Gastrocnemius medialis (tissue), 4 donors: Measurements from ENCODE around the gene MSH3. TPM values are rescaled to one million over a fixed set of nuclear protein-coding genes. Genes with fewer than 3 reads are reported as not detected.
"Not testable (repeated sequence)": the region's sequence is repeated elsewhere in the genome, so short reads cannot be mapped to it uniquely, and the experiment has no call there.

Source experiments
- ATAC-seq, 2 donors: fragments of 150-250 bp; one replicate each; pipeline ENCODE4 v1.9.1; 2016
- DNase-seq, 2 donors: peaks; one replicate each; pipeline ENCODE4 v3.0.0-alpha.2; 2019
- H3K27ac ChIP-seq, 4 donors: fragments of 200-600 bp; sonication (generic); 1 replicate in 1 of 4; 2 replicates in 3 of 4; pipeline ENCODE4 v1.5.1; 2016 to 2018; ENCODE audit warnings: mild to moderate bottlenecking in 2 of 4, moderate library complexity in 1 of 4
- H3K27me3 ChIP-seq, 3 donors: fragments of 200-600 bp; sonication (generic) in 2 of 3; 1 replicate in 1 of 3; 2 replicates in 2 of 3; pipeline versions ENCODE4 v1.5.1 to v1.6.0; 2016 to 2019; ENCODE audit warnings: mild to moderate bottlenecking in 1 of 3, moderate library complexity in 1 of 3
- H3K36me3 ChIP-seq, 2 donors: fragments of 200-600 bp; sonication (generic) in 1 of 2; one replicate each; pipeline ENCODE4 v1.5.1; 2017 to 2018
- H3K4me1 ChIP-seq, 2 donors: fragments of 200-600 bp; sonication (generic) in 1 of 2; one replicate each; pipeline ENCODE4 v1.5.1; 2016 to 2017; ENCODE audit warnings: mild to moderate bottlenecking in 2 of 2
- H3K4me3 ChIP-seq, 4 donors: fragments of 200-600 bp; sonication (generic) in 3 of 4; 1 replicate in 1 of 4; 2 replicates in 3 of 4; pipeline ENCODE4 v1.5.1; 2016 to 2019; ENCODE audit warnings: mild to moderate bottlenecking in 2 of 4
- H3K9me3 ChIP-seq, 3 donors: fragments of 200-600 bp; sonication (generic) in 2 of 3; 1 replicate in 1 of 3; 2 replicates in 2 of 3; pipeline ENCODE4 v1.5.1; 2016 to 2019
- POLR2A ChIP-seq, 2 donors: fragments of 450-650 bp; IDR thresholded peaks; one replicate each; pipeline ENCODE4 v1.6.1; 2017; ENCODE audit warnings: antibody characterized with exemption in 2 of 2, mild to moderate bottlenecking in 2 of 2, moderate library complexity in 2 of 2
- in situ Hi-C, 4 donors: fragments of 200-750 bp; cut with MboI; loops; one replicate each; pipeline versions ENCODE4 v1.15.0 to v1.8.0; 2017; ENCODE audit warnings: low sequenced_read_pairs in 4 of 4
- intact Hi-C: fragments of 100-400 bp; cut with DNase I; formaldehyde crosslinking; loops from one replicate; pipeline ENCODE4 v1.15.1; 2023; ENCODE audit warnings: low total_unique reads
- total RNA-seq, 4 donors: library from RNA; depleted of rRNA; stranded (reverse); fragments of >200 nt; gene quantifications; one replicate each; pipeline versions ENCODE4 v1.1.0 to v1.2.3, GENCODE V29; 2016
- TF ChIP-seq, protein P1 (sequence below), 5 experiments: fragments of 450-650 bp in 3 of 5; fragments of 200-600 bp in 2 of 5; sonication (generic) in 2 of 5; IDR thresholded peaks in 4 of 5; conservative IDR thresholded peaks in 1 of 5; 1 replicate in 4 of 5; 2 replicates in 1 of 5; pipeline ENCODE4 v1.5.1; 2016 to 2019; ENCODE audit warnings: antibody characterized with exemption in 5 of 5, mild to moderate bottlenecking in 3 of 5, moderate library complexity in 3 of 5

MSH3 gene
- total RNA-seq, 4 donors from 2014 or later = 5.8 to 10.4 (median 7.2) TPM

DNA sequence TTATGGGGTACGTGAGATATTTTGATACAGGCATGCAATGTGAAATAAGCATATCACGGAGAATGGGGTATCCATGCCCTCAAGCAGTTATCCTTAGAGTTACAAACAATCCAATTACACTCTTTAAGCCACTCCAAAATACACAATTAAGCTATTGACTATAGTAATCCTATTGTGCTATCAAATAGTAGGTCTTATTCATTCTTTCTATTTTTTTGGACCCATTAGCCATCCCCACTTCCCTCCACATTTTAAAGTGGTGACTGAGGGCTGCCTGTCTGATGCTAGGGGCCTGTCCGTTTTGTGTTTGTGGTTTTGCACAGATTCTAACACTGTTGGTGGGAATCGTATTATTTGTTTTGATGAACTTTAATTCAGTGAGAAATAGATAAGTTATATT lies 130.0 kb downstream of the MSH3 start:
- in situ Hi-C loops = no loop called here
- intact Hi-C loops = no loop called here
- Histone ChIP-seq H3K4me3 (no peak overlapping the region), H3K36me3 (no peaks in the 10 kb centered on the region), H3K27me3 (no peaks in the 10 kb centered on the region), H3K4me1 (no peaks in the 10 kb centered on the region), H3K27ac (no peak overlapping the region), H3K9me3 (no peaks in the 10 kb centered on the region)
- ATAC-seq (no peak), DNase-seq (no peak)
- TF ChIP-seq, protein P1, sequence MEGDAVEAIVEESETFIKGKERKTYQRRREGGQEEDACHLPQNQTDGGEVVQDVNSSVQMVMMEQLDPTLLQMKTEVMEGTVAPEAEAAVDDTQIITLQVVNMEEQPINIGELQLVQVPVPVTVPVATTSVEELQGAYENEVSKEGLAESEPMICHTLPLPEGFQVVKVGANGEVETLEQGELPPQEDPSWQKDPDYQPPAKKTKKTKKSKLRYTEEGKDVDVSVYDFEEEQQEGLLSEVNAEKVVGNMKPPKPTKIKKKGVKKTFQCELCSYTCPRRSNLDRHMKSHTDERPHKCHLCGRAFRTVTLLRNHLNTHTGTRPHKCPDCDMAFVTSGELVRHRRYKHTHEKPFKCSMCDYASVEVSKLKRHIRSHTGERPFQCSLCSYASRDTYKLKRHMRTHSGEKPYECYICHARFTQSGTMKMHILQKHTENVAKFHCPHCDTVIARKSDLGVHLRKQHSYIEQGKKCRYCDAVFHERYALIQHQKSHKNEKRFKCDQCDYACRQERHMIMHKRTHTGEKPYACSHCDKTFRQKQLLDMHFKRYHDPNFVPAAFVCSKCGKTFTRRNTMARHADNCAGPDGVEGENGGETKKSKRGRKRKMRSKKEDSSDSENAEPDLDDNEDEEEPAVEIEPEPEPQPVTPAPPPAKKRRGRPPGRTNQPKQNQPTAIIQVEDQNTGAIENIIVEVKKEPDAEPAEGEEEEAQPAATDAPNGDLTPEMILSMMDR (IDR thresholded peaks at IDR 0.05 in 4 of 5, conservative IDR thresholded peaks at IDR 0.05 in 1 of 5) = no peak
- no peak for TF ChIP-seq POLR2A (IDR thresholded peaks at IDR 0.05)

DNA sequence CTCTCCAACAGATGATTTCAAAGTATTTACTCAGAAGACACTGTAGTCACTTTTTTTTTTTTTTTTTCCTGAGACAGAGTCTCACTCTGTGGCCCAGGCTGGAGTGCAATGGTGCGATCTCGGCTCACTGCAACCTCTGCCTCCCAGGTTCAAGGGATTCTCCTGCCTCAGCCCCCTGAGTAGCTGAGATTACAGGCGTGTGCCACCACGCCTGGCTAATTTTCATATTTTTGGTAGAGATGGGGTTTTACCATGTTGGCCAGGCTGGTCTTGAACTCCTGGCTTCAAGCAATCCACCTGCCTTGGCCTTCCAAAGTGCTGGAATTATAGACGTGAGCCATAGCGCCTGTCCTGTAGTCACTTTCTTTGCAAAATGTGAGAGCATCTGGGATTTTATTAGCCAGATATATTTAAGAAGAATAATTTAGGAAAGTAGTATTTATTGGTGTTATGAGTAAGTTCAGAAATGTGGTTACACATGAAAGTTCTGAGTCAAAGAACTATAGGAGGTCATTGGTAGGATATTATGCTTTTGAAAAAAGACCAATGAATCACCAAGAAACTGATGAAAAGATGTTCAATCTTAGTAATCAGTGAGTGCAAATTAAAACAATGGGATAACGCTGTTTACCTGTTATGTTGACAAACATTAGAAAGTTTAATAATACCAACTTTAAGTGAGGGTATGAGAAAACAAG lies 135.0 kb downstream of the MSH3 start:
- not testable (repeated sequence) for ATAC-seq, H3K27me3 ChIP-seq

DNA sequence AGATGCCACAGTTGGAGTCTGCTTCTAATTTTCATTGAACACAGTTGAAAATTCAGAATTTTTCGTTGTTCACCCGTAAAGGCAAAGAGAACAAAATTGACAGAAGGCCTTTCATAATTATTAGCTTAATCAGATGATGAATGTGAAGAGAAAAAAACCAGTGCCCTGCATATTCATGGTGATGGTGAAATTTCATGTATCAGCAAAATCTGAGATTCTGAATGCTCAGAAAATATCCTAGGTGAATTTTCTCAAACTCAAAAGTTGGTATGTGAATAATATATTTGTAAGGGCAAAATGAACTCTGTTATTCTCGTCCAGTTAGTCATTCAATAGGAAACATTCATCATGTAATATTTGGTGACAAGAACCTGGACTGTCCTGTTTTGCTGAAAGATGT lies 136.2 kb downstream of the MSH3 start:
- H3K36me3 ChIP-seq = peaks cover 3 to 26% of the 10 kb centered on the region in 2 donors
- intact Hi-C loops (no loop called here), in situ Hi-C loops (no loop called here)

More for the DNA sequence above, 135.0 kb downstream of the MSH3 start:
- H3K9me3 ChIP-seq, in situ Hi-C loops, DNase-seq, H3K27ac ChIP-seq, H3K4me3 ChIP-seq, H3K4me1 ChIP-seq, intact Hi-C loops: not testable (repeated sequence)
- H3K36me3 ChIP-seq = peaks cover 3 to 26% of the 10 kb centered on the region in 2 donors

DNA sequence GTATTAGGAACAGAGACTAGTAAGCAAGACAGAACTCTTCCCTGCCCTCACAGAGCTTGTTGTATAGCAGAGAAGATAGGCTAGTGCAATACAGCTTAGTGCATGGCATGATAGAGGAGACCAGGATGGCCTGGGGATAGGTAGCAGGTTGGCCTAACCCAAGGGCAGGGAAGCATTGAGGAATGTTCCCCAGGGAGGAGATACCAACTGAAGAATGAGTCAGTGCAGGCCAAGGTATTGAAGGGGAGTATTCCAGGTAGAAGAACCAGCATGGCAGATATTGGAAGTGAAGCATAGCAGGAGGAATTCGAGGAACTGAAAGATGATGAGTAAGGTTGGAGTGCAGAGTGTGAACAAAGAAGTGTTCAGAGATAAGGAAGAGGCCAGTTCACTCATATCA lies 138.9 kb downstream of the MSH3 start:
- DNase-seq (no peak), ATAC-seq (no peak)
- no peak for TF ChIP-seq POLR2A (IDR thresholded peaks at IDR 0.05)
- TF ChIP-seq, protein P1 (IDR thresholded peaks at IDR 0.05 in 4 of 5, conservative IDR thresholded peaks at IDR 0.05 in 1 of 5) = no peak
- no peak overlapping the region for H3K4me3 ChIP-seq
- H3K9me3 ChIP-seq = no peaks in the 10 kb centered on the region
- intact Hi-C loops = no loop called here
- H3K27ac ChIP-seq = no peak overlapping the region
- in situ Hi-C loops = no loop called here
- no peaks in the 10 kb centered on the region for H3K27me3 ChIP-seq
- no peaks in the 10 kb centered on the region for H3K4me1 ChIP-seq
- H3K36me3 ChIP-seq = peaks cover 3 to 26% of the 10 kb centered on the region in 2 donors

More for the DNA sequence above, 136.2 kb downstream of the MSH3 start:
- H3K27ac ChIP-seq = no peak overlapping the region
- TF ChIP-seq, protein P1 (IDR thresholded peaks at IDR 0.05 in 4 of 5, conservative IDR thresholded peaks at IDR 0.05 in 1 of 5) = no peak
- TF ChIP-seq POLR2A (IDR thresholded peaks at IDR 0.05) = no peak
- H3K27me3 ChIP-seq = no peaks in the 10 kb centered on the region
- no peaks in the 10 kb centered on the region for H3K4me1 ChIP-seq
- no peaks in the 10 kb centered on the region for H3K9me3 ChIP-seq
- DNase-seq (no peak), ATAC-seq (no peak)
- H3K4me3 ChIP-seq = no peak overlapping the region

DNA sequence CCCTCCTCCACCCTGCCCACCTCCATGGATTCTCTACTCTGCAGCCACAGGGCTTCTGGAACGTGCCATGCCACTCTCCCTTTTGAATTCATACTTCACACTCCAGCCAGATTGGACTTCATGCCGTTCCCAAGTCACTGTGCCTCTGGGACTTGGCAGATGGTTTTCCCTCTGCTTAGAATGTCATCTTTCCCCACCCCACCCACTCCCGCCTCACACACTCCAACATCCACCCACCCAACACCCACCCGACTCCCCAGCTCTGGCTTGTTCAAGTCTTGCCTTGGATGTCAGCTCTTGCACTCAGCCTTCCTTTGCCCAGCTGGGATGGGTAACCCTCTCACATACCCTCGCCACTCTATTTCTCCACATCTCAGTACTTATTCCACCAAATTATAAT lies 142.4 kb downstream of the MSH3 start:
- intact Hi-C loops (no loop called here), in situ Hi-C loops (no loop called here)
- no peak for ATAC-seq
- no peak for DNase-seq
- Histone ChIP-seq H3K36me3 (peaks cover 0 to 20% of the 10 kb centered on the region in 2 donors), H3K27ac (no peak overlapping the region), H3K27me3 (no peaks in the 10 kb centered on the region), H3K9me3 (no peaks in the 10 kb centered on the region), H3K4me1 (no peaks in the 10 kb centered on the region), H3K4me3 (no peak overlapping the region)
- TF ChIP-seq, protein P1 (IDR thresholded peaks at IDR 0.05 in 4 of 5, conservative IDR thresholded peaks at IDR 0.05 in 1 of 5) = no peak
- no peak for TF ChIP-seq POLR2A (IDR thresholded peaks at IDR 0.05)
